HG03558 (cell line): ENCODE measurements around the gene ADAMTSL3.

Experiments
- ATAC-seq: cut with Tn5 transposase; IDR thresholded peaks from one replicate; pipeline ENCODE4 v1.9.1; 2021; ENCODE audit warnings: moderate number of reproducible peaks; ENCODE audit not compliant: unreplicated experiment; ENCODE audit errors: extremely low read depth

Gene ADAMTSL3

GRCh38 chr15:83813682-83814081, 159.8 kb downstream of the ADAMTSL3 start:
- no peak for ATAC-seq

GRCh38 chr15:83815506-83815905, 161.6 kb downstream of the ADAMTSL3 start:
- ATAC-seq = no peak

GRCh38 chr15:83816124-83816883, 162.4 kb downstream of the ADAMTSL3 start:
- ATAC-seq = no peak

GRCh38 chr15:83818591-83818990, 164.7 kb downstream of the ADAMTSL3 start:
- no peak for ATAC-seq

GRCh38 chr15:83830381-83830780, 176.5 kb downstream of the ADAMTSL3 start:
- ATAC-seq = no peak

- ATAC-seq = no peak
These were observed 179.6 kb downstream of the ADAMTSL3 start for GRCh38 chr15:83833569-83833968.

- no peak for ATAC-seq
These were observed 181.6 kb downstream of the ADAMTSL3 start for GRCh38 chr15:83835479-83835878.

- no peak for ATAC-seq
These were observed 184.1 kb downstream of the ADAMTSL3 start for GRCh38 chr15:83837945-83838571.

GRCh38 chr15:83838763-83839162, 184.8 kb downstream of the ADAMTSL3 start:
- ATAC-seq = no peak

- no peak for ATAC-seq
These were observed 188.4 kb downstream of the ADAMTSL3 start for GRCh38 chr15:83842281-83842680.

- no peak for ATAC-seq
These were observed 189.5 kb downstream of the ADAMTSL3 start for GRCh38 chr15:83843471-83843871.

- ATAC-seq = no peak
These were observed 190.8 kb downstream of the ADAMTSL3 start for GRCh38 chr15:83844742-83845141.

GRCh38 chr15:83845230-83845629, 191.3 kb downstream of the ADAMTSL3 start:
- no peak for ATAC-seq

- ATAC-seq = no peak
These were observed 192.9 kb downstream of the ADAMTSL3 start for GRCh38 chr15:83846847-83847246.

GRCh38 chr15:83848315-83849050, 194.6 kb downstream of the ADAMTSL3 start:
- ATAC-seq = no peak

- no peak for ATAC-seq
These were observed 196.1 kb downstream of the ADAMTSL3 start for GRCh38 chr15:83850015-83850414.

- no peak for ATAC-seq
These were observed 196.8 kb downstream of the ADAMTSL3 start for GRCh38 chr15:83850501-83851245.

- ATAC-seq = no peak
These were observed 199.3 kb downstream of the ADAMTSL3 start for GRCh38 chr15:83853232-83853631.

GRCh38 chr15:83854321-83854720, 200.4 kb downstream of the ADAMTSL3 start:
- no peak for ATAC-seq

- ATAC-seq = no peak
These were observed 201.2 kb downstream of the ADAMTSL3 start for GRCh38 chr15:83854950-83855707.
